Ascending aorta (tissue), 2 donors: Measurements from ENCODE around the gene RHCE. TPM values are rescaled to one million over a fixed set of nuclear protein-coding genes. Genes with fewer than 3 reads are reported as not detected.
"Not testable (repeated sequence)": the region's sequence is repeated elsewhere in the genome, so short reads cannot be mapped to it uniquely, and the experiment has no call there.

Source experiments
- DNase-seq, 2 donors: peaks; one replicate each; pipeline ENCODE4 v3.0.0-alpha.2; 2019; ENCODE audit warnings: low spot score in 2 of 2
- H3K27ac ChIP-seq, 2 donors: fragments of 200-600 bp; sonication (generic); one replicate each; pipeline ENCODE4 v1.5.1; 2016 to 2017; ENCODE audit warnings: mild to moderate bottlenecking in 1 of 2
- H3K27me3 ChIP-seq: fragments of 200-600 bp; sonication (generic); one replicate; pipeline ENCODE4 v1.5.1; 2017
- H3K36me3 ChIP-seq, 2 donors: fragments of 200-600 bp; sonication (generic); one replicate each; pipeline ENCODE4 v1.5.1; 2016
- H3K4me1 ChIP-seq, 2 donors: fragments of 200-600 bp; sonication (generic); one replicate each; pipeline ENCODE4 v1.5.1; 2016 to 2017; ENCODE audit warnings: mild to moderate bottlenecking in 1 of 2
- H3K4me3 ChIP-seq, 2 donors: fragments of 200-600 bp; sonication (generic); one replicate each; pipeline ENCODE4 v1.5.1; 2016 to 2017; ENCODE audit warnings: mild to moderate bottlenecking in 1 of 2
- H3K9me3 ChIP-seq, 2 donors: fragments of 200-600 bp; sonication (generic); one replicate each; pipeline ENCODE4 v1.5.1; 2016
- intact Hi-C: fragments of 100-400 bp; cut with DNase I; formaldehyde crosslinking; loops from one replicate; pipeline ENCODE4 v1.15.1; 2023
- total RNA-seq: library from RNA; depleted of rRNA; stranded (reverse); fragments of >200 nt; gene quantifications from one replicate; pipeline ENCODE4 v1.1.0, GENCODE V29; 2016
- TF ChIP-seq, protein P1 (sequence below), 3 experiments: fragments of 200-600 bp in 2 of 3; fragments of 450-650 bp in 1 of 3; sonication (generic) in 2 of 3; IDR thresholded peaks; one replicate each; pipeline ENCODE4 v1.5.1; 2016 to 2019; ENCODE audit warnings: antibody characterized with exemption in 3 of 3, mild to moderate bottlenecking in 1 of 3, moderate library complexity in 1 of 3

RHCE gene
- total RNA-seq: not detected

DNA sequence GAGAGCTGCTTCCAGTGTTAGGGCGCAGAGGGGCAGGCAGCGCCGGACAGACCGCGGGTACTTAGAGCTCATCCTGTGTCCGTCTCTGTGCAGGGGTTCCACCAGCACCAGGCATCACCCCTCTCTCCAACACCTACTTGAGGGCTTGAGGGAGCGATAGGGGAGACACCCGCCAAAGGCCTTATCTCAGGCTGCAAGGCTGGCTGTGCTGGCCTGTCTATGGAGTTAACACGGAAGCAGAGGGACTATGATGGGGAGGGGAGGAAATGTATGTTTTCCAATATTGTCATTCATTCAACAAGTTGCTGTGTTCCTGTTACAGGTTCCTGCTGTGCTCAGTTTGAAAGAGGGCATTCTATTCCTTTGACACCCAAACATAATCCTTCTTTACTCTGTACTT, at the start of gene RHCE:
Gene RHCE, minus strand, starts transcription at position 111 of the 400 bp plus-strand sequence. Its CDS starts 39 bp downstream, at position 72.
- H3K27ac ChIP-seq, H3K4me3 ChIP-seq, H3K4me1 ChIP-seq, DNase-seq, H3K36me3 ChIP-seq, H3K9me3 ChIP-seq, H3K27me3 ChIP-seq, intact Hi-C loops: not testable (repeated sequence)

DNA sequence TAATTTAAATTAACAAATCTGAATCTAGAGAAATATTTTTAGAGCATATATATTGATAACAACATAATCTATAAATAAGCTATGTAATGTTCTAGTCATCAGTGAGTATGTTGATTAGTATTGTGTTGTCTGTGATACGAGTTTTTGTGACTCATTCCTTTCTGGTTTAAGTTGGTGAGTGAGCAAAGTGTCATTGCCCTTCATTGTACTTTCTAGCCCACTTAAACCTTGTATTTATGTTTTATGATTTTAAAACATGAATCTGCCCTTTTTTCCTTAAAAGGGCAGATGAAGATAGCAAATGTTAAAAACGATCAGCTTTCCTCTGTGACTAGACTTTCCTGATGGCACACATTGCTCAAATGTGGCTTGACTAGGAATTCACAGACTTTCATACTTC, 48.6 kb upstream of the RHCE start:
- H3K27ac ChIP-seq: no peak overlapping the region

DNA sequence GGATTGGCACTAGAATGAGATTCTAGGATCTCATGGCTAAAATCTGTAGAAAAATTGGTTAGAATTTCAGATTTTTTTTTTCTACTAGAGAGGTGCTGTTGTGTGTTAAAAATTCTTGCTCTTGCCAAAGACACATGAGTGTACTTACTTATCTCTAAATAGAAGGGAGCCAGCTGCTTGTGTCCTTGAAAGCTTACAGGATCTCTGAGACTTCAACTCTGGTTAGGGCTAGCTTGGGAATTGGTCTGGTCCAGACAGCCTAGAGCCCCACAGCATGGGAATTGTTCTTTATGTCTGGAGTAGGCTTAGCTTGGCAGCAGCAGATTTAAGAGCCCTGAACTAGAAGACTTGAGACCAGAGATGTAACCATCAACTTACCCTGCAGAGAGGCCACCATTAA, 47.4 kb upstream of the RHCE start:
- Histone ChIP-seq H3K4me1 (peaks cover 0 to 12% of the 10 kb centered on the region in 2 donors), H3K4me3 (no peak overlapping the region), H3K27ac (no peak overlapping the region), H3K9me3 (no peaks in the 10 kb centered on the region), H3K36me3 (no peaks in the 10 kb centered on the region), H3K27me3 (no peaks in the 10 kb centered on the region)
- intact Hi-C loops: no loop called here
- TF ChIP-seq, protein P1, sequence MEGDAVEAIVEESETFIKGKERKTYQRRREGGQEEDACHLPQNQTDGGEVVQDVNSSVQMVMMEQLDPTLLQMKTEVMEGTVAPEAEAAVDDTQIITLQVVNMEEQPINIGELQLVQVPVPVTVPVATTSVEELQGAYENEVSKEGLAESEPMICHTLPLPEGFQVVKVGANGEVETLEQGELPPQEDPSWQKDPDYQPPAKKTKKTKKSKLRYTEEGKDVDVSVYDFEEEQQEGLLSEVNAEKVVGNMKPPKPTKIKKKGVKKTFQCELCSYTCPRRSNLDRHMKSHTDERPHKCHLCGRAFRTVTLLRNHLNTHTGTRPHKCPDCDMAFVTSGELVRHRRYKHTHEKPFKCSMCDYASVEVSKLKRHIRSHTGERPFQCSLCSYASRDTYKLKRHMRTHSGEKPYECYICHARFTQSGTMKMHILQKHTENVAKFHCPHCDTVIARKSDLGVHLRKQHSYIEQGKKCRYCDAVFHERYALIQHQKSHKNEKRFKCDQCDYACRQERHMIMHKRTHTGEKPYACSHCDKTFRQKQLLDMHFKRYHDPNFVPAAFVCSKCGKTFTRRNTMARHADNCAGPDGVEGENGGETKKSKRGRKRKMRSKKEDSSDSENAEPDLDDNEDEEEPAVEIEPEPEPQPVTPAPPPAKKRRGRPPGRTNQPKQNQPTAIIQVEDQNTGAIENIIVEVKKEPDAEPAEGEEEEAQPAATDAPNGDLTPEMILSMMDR (IDR thresholded peaks at IDR 0.05): no peak
- DNase-seq: no peak

More for the DNA sequence above, 48.6 kb upstream of the RHCE start:
- no peaks in the 10 kb centered on the region for H3K27me3 ChIP-seq
- peaks cover 0 to 18% of the 10 kb centered on the region in 2 donors for H3K4me1 ChIP-seq
- H3K9me3 ChIP-seq: no peaks in the 10 kb centered on the region
- no peaks in the 10 kb centered on the region for H3K36me3 ChIP-seq
- intact Hi-C loops: no loop called here
- DNase-seq: no peak
- TF ChIP-seq, protein P1 (IDR thresholded peaks at IDR 0.05): no peak
- no peak overlapping the region for H3K4me3 ChIP-seq

DNA sequence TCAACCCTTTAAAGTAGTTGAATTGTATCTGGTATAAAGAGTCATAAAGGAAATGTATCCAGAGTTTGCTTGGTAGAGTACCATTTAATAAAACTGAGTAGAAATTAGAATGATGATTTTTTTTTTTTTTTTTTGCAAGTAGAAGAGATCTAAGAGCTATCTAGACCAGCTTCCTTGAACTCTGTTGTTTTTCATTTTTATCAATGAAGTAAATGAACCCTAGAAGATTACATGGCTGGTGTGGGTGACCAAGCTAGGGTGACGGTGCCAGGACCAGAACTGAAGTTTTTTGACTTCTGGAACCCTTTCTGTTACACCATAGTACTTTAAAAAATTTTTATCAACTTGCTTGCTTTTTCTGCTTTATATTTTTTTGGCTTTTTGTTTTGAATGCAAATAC, 47.0 kb upstream of the RHCE start:
- Histone ChIP-seq H3K4me1 (peaks cover 0 to 15% of the 10 kb centered on the region in 2 donors), H3K9me3 (no peaks in the 10 kb centered on the region), H3K4me3 (no peak overlapping the region), H3K27ac (no peak overlapping the region), H3K27me3 (no peaks in the 10 kb centered on the region), H3K36me3 (no peaks in the 10 kb centered on the region)
- no peak for DNase-seq
- intact Hi-C loops: no loop called here
- TF ChIP-seq, protein P1 (IDR thresholded peaks at IDR 0.05): no peak

DNA sequence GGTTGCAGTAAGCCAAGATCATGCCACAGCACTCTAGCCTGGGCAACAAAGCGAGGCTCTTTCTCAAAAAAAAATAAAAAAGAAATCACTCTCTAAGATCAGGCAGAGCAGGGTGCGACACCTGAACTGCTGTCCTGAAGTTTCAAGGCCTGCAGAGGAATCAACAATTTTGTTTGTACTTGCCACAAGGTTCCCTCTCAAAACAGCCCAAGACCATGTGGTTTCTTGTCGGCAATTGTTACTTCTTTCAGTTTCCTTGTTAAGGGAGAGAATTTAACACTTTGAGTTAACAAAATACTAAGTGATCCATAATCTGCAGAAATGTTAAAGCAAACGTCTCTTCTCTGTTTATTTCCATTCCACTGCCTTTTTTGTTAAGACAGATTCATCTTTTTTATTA, 46.6 kb upstream of the RHCE start:
- H3K4me3 ChIP-seq: no peak overlapping the region
- no peaks in the 10 kb centered on the region for H3K36me3 ChIP-seq
- H3K4me1 ChIP-seq: peaks cover 0 to 19% of the 10 kb centered on the region in 2 donors
- H3K27me3 ChIP-seq: no peaks in the 10 kb centered on the region
- H3K9me3 ChIP-seq: no peaks in the 10 kb centered on the region
- no peak overlapping the region for H3K27ac ChIP-seq
- no peak for DNase-seq
- intact Hi-C loops: no loop called here
- TF ChIP-seq, protein P1 (IDR thresholded peaks at IDR 0.05): no peak

DNA sequence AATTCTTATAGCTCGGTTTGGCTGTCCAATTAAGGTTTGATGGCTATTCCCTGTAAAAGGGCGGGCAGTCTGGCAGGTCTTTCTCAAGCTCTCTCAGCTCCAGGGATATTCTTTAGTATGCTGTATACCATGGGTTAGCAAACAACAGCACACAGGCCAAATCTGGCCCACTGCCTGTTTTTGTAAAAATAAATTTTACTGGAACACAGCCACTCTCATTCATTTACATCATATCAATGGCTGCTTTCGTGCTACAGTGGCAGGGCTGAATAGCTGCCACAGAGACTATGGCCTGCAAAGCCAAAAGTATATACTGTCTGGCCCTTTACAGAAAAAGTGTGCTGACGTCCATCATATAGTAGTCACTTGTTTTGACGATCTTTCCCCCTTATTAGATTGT, 42.1 kb upstream of the RHCE start:
- DNase-seq: no peak
- Histone ChIP-seq H3K4me3 (no peak overlapping the region), H3K27ac (no peak overlapping the region), H3K27me3 (no peaks in the 10 kb centered on the region), H3K36me3 (peaks cover 8 to 10% of the 10 kb centered on the region in 2 donors), H3K4me1 (peaks cover 0 to 12% of the 10 kb centered on the region in 2 donors), H3K9me3 (no peaks in the 10 kb centered on the region)
- TF ChIP-seq, protein P1 (IDR thresholded peaks at IDR 0.05): no peak
- intact Hi-C loops: no loop called here
